HTR-8/SVneo (cell line): ENCODE results near the gene EFR3B.
"Not testable (repeated sequence)": the region's sequence is repeated elsewhere in the genome, so short reads cannot be mapped to it uniquely, and the experiment has no call there.

Experiments used
- DNase-seq: peaks from one replicate; pipeline ENCODE4 v3.0.0; 2011; ENCODE audit warnings: low spot score, mixed read lengths; ENCODE audit not compliant: insufficient read length
- FAIRE-seq: peaks from 2 replicates; lab custom pipeline; 2011; peaks lifted over from hg19 to GRCh38; lab: Jason Lieb, UNC

Gene EFR3B

DNA sequence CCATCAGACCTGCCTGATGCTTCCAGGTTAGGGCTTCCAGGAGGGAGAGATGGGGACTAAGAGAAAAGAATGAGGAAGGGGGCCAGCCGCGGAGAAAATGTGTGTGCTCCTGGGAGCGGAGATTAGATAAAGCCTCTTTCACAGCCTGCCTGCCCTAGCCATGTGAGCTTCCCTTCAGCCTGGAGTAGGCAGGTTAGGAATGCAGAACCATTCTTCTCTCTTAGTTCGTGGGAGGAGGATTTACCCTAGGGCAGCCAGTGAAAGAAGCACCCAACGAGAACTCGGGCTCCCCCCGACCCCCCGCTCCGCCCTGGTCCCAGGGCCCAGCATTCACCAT is 90.4 kb downstream of the EFR3B start:
- DNase-seq (no peak), FAIRE-seq (no peak)

DNA sequence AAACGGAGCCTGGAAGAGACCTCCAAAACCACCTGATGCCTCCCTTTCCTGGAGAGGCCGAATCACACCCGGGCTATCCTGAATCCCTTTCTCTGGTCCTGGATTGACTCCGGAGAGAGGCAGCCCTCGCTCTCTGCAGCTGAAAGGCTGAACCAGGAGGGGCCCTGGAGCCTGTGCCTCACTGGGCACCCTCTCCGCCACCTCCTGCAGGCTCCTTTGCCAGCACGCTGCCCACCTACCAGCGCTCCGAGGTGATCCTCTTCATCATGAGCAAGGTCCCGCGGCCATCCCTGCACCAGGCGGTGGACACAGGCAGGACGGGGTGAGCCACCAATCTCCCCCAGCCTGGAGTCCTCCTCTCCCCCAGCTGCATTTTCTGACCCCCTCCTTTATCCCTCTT is 90.8 kb downstream of the EFR3B start:
- no peak for DNase-seq

DNA sequence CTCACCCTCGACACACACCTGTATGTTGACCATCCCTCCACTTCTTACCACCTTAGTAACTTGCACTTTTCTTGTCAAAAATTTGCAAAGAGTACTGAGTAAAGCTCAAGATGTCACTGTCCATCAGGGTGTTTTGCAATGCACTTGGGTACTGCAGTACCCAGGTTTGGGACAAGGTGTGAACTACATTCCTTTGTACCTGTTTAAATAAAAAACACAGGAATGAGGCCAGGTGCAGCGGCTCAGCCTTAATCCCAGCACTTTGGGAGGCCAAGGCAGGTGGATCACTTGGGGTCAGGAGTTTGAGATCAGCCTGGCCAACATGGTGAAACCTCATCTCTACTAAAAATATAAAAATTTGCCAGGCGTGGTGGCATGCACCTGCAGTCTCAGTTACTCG is 98.7 kb downstream of the EFR3B start:
- DNase-seq, FAIRE-seq: not testable (repeated sequence)

More for the DNA sequence above, 90.8 kb downstream of the EFR3B start:
- FAIRE-seq = no peak

DNA sequence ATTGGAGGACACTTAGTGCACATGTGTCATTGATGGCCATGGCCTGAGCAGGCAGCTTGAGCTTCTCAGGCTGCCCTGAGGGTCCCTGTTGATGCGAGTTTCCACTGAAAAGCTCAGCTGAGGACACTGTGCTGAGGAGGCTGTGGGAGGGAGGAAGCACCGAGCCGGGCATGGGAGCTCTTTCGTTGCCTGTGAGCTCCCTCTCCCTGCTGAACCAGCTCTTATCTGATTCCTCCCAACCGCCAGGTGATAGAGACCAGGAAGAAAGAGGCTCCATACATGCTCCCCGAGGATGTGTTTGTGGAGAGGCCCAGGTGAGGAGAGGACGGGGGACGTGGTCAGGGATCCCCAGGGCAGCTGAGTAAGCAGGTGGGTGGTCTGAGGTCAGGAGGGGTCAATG is 99.2 kb downstream of the EFR3B start:
- FAIRE-seq (no peak), DNase-seq (no peak)

- FAIRE-seq = no peak
Measured at GRCh38 chr2:25145803-25146202, 103.9 kb downstream of the EFR3B start.

DNA sequence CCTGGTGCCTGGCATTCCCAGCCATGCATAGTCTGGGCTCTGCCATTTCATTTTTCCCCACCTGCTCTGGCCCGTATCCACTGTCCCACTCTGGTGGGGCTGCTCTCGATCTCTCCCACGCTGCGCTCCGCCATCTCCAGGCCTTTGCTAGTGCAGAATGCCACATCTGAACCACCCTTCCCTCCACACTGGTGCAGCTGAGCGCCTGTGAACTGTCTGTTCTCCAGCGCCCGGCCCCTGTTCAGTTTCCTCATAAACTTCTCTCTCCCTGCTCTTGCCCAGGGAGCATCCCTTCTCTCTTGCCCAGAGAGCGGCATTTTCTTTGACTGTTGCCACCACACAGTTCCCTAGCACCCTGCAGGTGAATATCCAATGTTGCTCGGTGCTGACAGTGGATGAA is 105.0 kb downstream of the EFR3B start:
- FAIRE-seq (no peak), DNase-seq (no peak)

More at GRCh38 chr2:25145803-25146202, 103.9 kb downstream of the EFR3B start:
- no peak for DNase-seq

- no peak for FAIRE-seq
Measured at GRCh38 chr2:25149646-25150045, 107.8 kb downstream of the EFR3B start.

DNA sequence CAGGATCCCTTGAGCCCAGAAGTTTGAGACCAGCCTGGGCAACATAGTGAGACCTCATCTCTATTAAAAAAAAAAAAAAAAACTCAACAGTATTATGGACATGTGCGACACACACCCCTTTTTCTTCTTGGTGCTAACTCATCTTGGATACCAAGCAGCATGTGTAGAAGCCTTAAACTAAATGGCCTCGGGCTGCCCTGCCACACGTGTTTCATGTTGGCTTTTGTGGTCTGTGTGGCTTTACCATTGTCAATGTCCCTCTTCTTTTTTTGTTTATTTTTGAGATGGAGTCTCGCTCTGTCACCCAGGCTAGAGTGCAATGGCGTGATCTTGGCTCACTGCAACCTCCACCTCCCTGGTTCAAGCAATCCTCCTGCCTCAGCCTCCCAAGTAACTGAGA is 109.1 kb downstream of the EFR3B start:
- DNase-seq, FAIRE-seq: not testable (repeated sequence)

More at GRCh38 chr2:25149646-25150045, 107.8 kb downstream of the EFR3B start:
- DNase-seq = no peak

GRCh38 chr2:25151718-25152117 is 109.8 kb downstream of the EFR3B start:
- FAIRE-seq (no peak), DNase-seq (no peak)

GRCh38 chr2:25155401-25155800 is 113.5 kb downstream of the EFR3B start:
- DNase-seq (no peak), FAIRE-seq (no peak)

GRCh38 chr2:25158096-25158852 is 116.4 kb downstream of the EFR3B start:
- no peak for FAIRE-seq
- no peak for DNase-seq

DNA sequence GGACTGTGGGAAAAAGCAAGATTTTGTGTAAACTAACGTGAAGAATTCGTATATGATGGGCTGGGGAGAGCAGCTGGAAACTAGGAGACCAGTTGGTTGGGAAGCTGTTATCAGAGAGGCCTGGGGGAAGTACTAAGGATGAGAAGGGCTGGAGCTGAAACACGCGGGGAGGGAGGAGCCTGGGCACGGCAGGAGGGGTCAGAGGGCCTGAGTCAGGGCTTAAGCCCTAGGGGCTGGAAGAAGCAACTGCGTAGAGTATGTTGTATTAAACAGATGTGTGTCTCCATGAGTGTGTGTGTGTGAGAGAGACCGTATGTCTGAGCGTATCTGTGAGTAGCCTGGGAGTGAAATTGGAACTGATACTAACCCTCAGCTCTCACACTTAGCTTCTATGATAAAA is 118.1 kb downstream of the EFR3B start:
- DNase-seq (peak; percentile 31), FAIRE-seq (no peak)

- FAIRE-seq = no peak
- no peak for DNase-seq
Measured at GRCh38 chr2:25160376-25160775, 118.5 kb downstream of the EFR3B start.

GRCh38 chr2:25161055-25161781 is 119.3 kb downstream of the EFR3B start:
- DNase-seq (no peak), FAIRE-seq (no peak)

DNA sequence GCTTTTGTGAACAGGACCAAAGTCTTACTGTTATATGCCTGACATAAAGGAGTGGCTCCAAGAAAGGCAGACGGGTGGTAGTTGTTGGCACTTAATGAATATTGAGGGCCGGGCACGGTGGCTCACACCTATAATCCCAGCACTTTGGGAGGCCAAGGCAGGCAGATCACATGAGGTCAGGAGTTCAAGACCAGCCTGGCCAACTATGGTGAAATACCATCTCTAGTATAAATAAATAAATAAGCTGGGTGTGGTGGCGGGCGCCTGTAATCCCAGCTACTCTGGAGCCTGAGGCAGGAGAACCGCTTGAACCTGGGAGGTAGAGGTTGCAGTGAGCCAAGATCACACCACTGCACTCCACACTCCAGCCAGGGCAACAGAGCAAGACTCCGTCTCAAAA is 120.2 kb downstream of the EFR3B start:
- DNase-seq, FAIRE-seq: not testable (repeated sequence)

DNA sequence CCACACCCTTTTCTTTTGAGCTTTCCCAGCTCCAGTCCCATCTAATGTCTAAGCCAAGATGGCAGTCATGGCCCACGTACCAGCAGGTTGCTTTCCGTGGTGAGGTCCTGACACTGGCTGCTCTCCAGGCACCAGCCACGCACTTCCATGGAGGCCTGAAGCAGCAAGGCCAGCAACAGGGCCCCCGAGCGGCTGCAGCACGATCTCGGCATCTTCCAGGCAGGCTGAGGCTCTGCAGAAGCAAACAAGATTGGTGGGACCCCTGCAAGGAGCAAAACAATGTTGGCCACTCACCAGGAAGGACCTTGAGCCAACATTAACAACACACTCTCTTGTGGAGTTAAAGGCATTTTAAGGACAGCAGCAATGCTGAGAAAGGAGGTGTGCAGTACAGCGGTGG is 122.7 kb downstream of the EFR3B start:
- FAIRE-seq (no peak), DNase-seq (no peak)

GRCh38 chr2:25165992-25166875 is 124.4 kb downstream of the EFR3B start:
- FAIRE-seq (no peak), DNase-seq (no peak)

DNA sequence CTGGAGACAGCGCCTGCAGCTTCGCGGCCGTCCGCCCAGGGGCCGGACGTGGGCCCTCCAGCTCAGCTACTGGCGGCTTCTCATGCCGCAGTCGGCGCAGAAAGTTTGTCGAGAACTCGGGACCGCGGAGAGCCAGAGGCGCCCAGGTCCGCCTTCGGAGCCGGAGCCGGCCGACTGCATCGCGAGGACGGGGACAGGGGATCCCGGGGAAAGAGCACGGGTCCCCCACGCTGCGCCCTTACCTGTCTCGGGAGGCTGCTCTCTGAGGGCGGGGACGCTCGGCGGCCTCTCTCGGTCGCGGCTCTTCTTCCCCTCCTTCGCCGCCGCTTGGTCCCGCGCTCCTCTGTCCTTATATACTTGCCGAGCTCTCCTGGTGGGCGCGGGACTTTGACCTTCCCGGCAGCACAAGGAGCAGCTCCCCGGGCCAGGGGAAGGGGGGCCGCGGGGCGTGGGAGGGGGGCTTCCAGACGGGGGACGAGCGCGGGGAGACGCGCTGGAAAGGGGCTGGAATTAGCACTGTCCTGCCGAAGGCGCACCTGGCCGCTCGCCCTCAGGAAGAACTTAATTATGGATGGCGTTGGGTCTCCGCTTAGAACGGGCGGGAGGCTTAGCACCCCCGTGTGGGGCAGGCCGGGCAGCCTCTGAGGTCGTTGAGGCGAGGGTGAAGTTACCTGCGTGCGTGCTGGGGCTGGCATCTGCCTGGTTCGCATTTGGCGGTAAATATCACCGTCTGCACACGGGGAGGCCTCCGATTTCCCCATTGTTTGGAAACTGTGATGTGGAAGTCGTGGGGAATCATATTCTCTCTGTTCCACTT is 126.6 kb downstream of the EFR3B start, which contains the start of gene POMC:
POMC (minus strand) TSS at position 325 of the 817 bp plus-strand sequence. CDS start 3,808 bp downstream, outside the sequence.
- DNase-seq (peak; percentile 45), FAIRE-seq (no peak)

DNA sequence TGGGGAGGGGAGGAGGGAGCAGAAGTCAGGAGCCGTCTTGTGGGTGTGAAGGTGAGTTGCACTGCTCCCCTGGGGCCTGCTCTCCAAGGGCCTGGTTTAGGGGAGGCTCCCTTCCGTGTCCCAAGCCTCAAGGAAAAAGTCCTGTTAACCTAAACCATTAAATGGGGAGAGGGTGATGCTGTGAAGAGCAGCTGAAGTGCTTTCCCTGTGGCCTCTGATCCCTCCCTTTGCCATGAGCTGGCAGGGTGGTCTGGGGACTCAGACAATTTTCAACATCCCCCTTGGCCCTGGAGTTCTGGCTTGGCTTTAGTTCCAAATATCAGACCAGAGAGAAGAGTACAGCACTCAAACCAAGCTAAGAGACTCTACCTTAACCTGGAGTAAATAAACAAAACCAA is 127.2 kb downstream of the EFR3B start:
- no peak for FAIRE-seq

DNA sequence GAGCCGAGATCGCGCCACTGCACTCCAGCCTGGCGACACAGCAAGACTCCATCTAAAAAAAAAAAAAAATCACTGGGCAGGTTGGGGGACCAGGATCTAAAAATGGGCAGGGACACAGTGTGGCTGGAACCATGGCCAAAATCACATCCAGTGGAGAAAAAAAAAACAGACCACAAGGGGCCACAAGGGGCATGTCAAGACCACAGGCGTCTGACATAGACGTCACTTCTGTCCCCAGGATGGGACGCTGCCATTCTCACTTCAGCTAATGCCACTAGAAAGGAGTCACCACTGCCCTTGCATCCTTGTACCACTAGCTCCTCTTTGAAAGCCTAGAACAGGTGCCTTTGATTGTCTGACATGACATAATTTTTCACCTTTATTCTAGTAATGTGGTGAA is 129.0 kb downstream of the EFR3B start:
- DNase-seq = no peak
- no peak for FAIRE-seq

More for the DNA sequence above, 127.2 kb downstream of the EFR3B start:
- no peak for DNase-seq
